HepG2 (cell line): Measurements from ENCODE around the gene MTUS2. TPM values are rescaled to one million over a fixed set of nuclear protein-coding genes. Genes with fewer than 3 reads are reported as not detected.

ENCODE experiments used
- ATAC-seq: fragments of 200-7000 bp; cut with Tn5 transposase; 3 replicates; pipeline ENCODE4 v1.9.1; 2020; ENCODE audit warnings: mild to moderate bottlenecking, moderate library complexity
- BruUV-seq: library from RNA; stranded (reverse); fragments of 400-500 nt; replicated peaks from 2 replicates; lab custom pipeline; 2021; lab: Mats Ljungman, UMichigan
- CTCF ChIA-PET: fragments of 300-600 bp; formaldehyde crosslinking; extraction: SDS; loops from one replicate; lab custom pipeline; 2021; ENCODE audit warnings: low total read pairs, inconsistent platforms, low intra/inter-chr PET ratio; lab: Yijun Ruan, JAX
- POLR2A ChIA-PET: fragments of 350-600 bp; sonication (Branson Sonifier 250); formaldehyde crosslinking; loops from one replicate; lab custom pipeline; 2020; ENCODE audit warnings: antibody characterized with exemption, inconsistent platforms; lab: Yijun Ruan, JAX
- DNase-seq: peaks from one replicate; pipeline ENCODE4 v3.0.0-alpha.2; 2015; ENCODE audit warnings: low spot score
- FAIRE-seq: peaks from 3 replicates; lab custom pipeline; 2011; peaks lifted over from hg19 to GRCh38; lab: Jason Lieb, UNC
- H2AFZ ChIP-seq: one replicate; pipeline ENCODE4 v1.6.1; 2011; ENCODE audit warnings: low read length, inconsistent platforms
- H3K27ac ChIP-seq: fragments of 300-600 bp; 3 replicates; pipeline ENCODE4 v1.8.0; 2011; ENCODE audit warnings: mixed run types, mild to moderate bottlenecking, mixed read lengths, low read length, inconsistent platforms; ENCODE audit not compliant: insufficient read depth; ENCODE audit errors: extremely low read length
- H3K27me3 ChIP-seq, 2 experiments: fragments of 200-600 bp in 1 of 2; 2 replicates in 1 of 2; 3 replicates in 1 of 2; pipeline versions ENCODE4 v1.6.0 to v1.8.0; 2011; ENCODE audit warnings: low read length in 2 of 2, mild to moderate bottlenecking in 2 of 2, moderate library complexity in 2 of 2, inconsistent platforms in 1 of 2; ENCODE audit not compliant: insufficient read depth in 2 of 2, control insufficient read depth in 1 of 2
- H3K36me3 ChIP-seq, 2 experiments: fragments of 200-600 bp in 1 of 2; replicated peaks in 1 of 2; 2 replicates in 1 of 2; 3 replicates in 1 of 2; pipeline versions ENCODE4 v1.5.1 to v1.8.0; 2011; ENCODE audit warnings: low read length in 2 of 2, inconsistent platforms in 1 of 2; ENCODE audit not compliant: insufficient read depth in 2 of 2, control insufficient read depth in 1 of 2
- H3K4me1 ChIP-seq: 2 replicates; pipeline ENCODE4 v1.5.1; 2012; ENCODE audit warnings: low read length, inconsistent platforms; ENCODE audit not compliant: insufficient read depth
- H3K4me2 ChIP-seq: 2 replicates; pipeline ENCODE4 v1.6.0; 2011; ENCODE audit warnings: low read depth, low read length, inconsistent platforms
- H3K4me3 ChIP-seq, 3 experiments: fragments of 200-600 bp in 1 of 3; sonication (generic), shearing (Covaris generic) in 1 of 3; replicated peaks in 1 of 3; 2 replicates each; pipeline ENCODE4 v1.5.1; 2011 to 2016; ENCODE audit warnings: low read length in 3 of 3, inconsistent platforms in 2 of 3, low read depth in 2 of 3, mild to moderate bottlenecking in 2 of 3, control low read depth in 1 of 3, mixed read lengths in 1 of 3; ENCODE audit not compliant: insufficient read depth in 1 of 3
- H3K79me2 ChIP-seq: one replicate; pipeline ENCODE4 v1.6.1; 2011; ENCODE audit warnings: low read length, inconsistent platforms; ENCODE audit not compliant: insufficient read depth
- H3K9ac ChIP-seq: 2 replicates; pipeline ENCODE4 v1.6.0; 2011; ENCODE audit warnings: mild to moderate bottlenecking, low read depth, low read length, inconsistent platforms; ENCODE audit not compliant: insufficient read depth
- H3K9me3 ChIP-seq: 2 replicates; pipeline ENCODE4 v1.5.1; 2012; ENCODE audit warnings: mild to moderate bottlenecking, low read length
- H4K20me1 ChIP-seq: 2 replicates; pipeline ENCODE4 v1.6.0; 2011; ENCODE audit warnings: inconsistent platforms, mild to moderate bottlenecking, low read length, moderate library complexity; ENCODE audit not compliant: insufficient read depth
- FOSL1 ChIP-seq: sonication (generic); formaldehyde crosslinking; IDR thresholded peaks from 2 replicates; pipeline ENCODE4 v1.9.0; 2021; ENCODE audit warnings: missing genetic modification reagents, borderline replicate concordance
- KLF9 ChIP-seq: IDR thresholded peaks from 2 replicates; pipeline ENCODE4 v1.6.1; 2016; ENCODE audit warnings: low read depth
- MAFG ChIP-seq: sonication (generic); formaldehyde crosslinking; IDR thresholded peaks from 2 replicates; pipeline ENCODE4 v1.5.1; 2020; ENCODE audit warnings: mild to moderate bottlenecking, missing genetic modification reagents
- MTF1 ChIP-seq: sonication (generic); formaldehyde crosslinking; IDR thresholded peaks from 2 replicates; pipeline ENCODE4 v1.5.0; 2020; ENCODE audit warnings: missing genetic modification reagents
- PTBP1 ChIP-seq: fragments of 200-400 bp; formaldehyde crosslinking; IDR thresholded peaks from 2 replicates; pipeline ENCODE4 v1.6.1; 2018; ENCODE audit warnings: low read length, low read depth; ENCODE audit not compliant: poor library complexity, severe bottlenecking
- SNAPC4 ChIP-seq: sonication (generic); formaldehyde crosslinking; IDR thresholded peaks from 2 replicates; pipeline ENCODE4 v1.4.0; 2020; ENCODE audit warnings: mild to moderate bottlenecking, missing genetic modification reagents
- TEAD2 ChIP-seq: sonication (generic); formaldehyde crosslinking; IDR thresholded peaks from 2 replicates; pipeline ENCODE4 v1.9.0; 2021; ENCODE audit warnings: missing genetic modification reagents
- TRIM24 ChIP-seq: sonication (generic); formaldehyde crosslinking; IDR thresholded peaks from 2 replicates; pipeline ENCODE4 v1.8.0; 2022; ENCODE audit warnings: mild to moderate bottlenecking, missing genetic modification reagents
- ZFYVE20 ChIP-seq: sonication (generic); formaldehyde crosslinking; IDR thresholded peaks from 2 replicates; pipeline ENCODE4 v1.8.0; 2023; ENCODE audit warnings: low read depth, mild to moderate bottlenecking, moderate library complexity, missing genetic modification reagents, borderline replicate concordance
- ZNF382 ChIP-seq: sonication (generic); formaldehyde crosslinking; IDR thresholded peaks from 2 replicates; pipeline ENCODE4 v1.5.0; 2020; ENCODE audit warnings: missing genetic modification reagents, mild to moderate bottlenecking, borderline replicate concordance
- ZNF564 ChIP-seq: sonication (generic); formaldehyde crosslinking; IDR thresholded peaks from 2 replicates; pipeline ENCODE4 v1.8.1; 2023; ENCODE audit warnings: mild to moderate bottlenecking, missing genetic modification reagents
- ZNF775 ChIP-seq: sonication (generic); formaldehyde crosslinking; IDR thresholded peaks from 2 replicates; pipeline ENCODE4 v1.4.0; 2020; ENCODE audit warnings: missing genetic modification reagents, mild to moderate bottlenecking, moderate library complexity, borderline replicate concordance
- ZSCAN12 ChIP-seq: sonication (generic); formaldehyde crosslinking; IDR thresholded peaks from 2 replicates; pipeline ENCODE4 v1.9.0; 2021; ENCODE audit warnings: mild to moderate bottlenecking, missing genetic modification reagents
- whole genome bisulfite sequencing: methylation state at CpG from one replicate; pipeline ENCODE4 v1.1.6; 2017; ENCODE audit warnings: low lambda C conversion rate; 5-methylcytosine and 5-hydroxymethylcytosine counted together
- in situ Hi-C: cut with HindIII; loops from 2 replicates; pipeline ENCODE4 v1.10.0; 2017; ENCODE audit warnings: low pct_unique_long_range_greater_than_20kb; ENCODE audit not compliant: extremely low pct_ligation_motif_present
- intact Hi-C: fragments of 100-400 bp; cut with micrococcal nuclease; formaldehyde crosslinking; loops from one replicate; pipeline ENCODE4 v1.10.0; 2022; ENCODE audit not compliant: unreplicated experiment
- polyA plus RNA-seq, 8 experiments: library from polyadenylated mRNA; depleted of rRNA in 3 of 8; stranded (reverse) in 7 of 8; unstranded in 1 of 8; fragments of >200 nt; fragmentation: Illumina TruSeq in 4 of 8; extraction: Trizol in 4 of 8; gene quantifications; 2 replicates each; pipeline versions ENCODE4 v1.2.1 to v1.2.3, GENCODE V29; 2011 to 2016; ENCODE audit warnings: low read depth in 4 of 8, missing spikeins in 1 of 8, mixed read lengths in 1 of 8; ENCODE audit not compliant: insufficient read depth in 1 of 8
- total RNA-seq, 5 experiments: library from RNA; depleted of rRNA; stranded (reverse); fragments of >200 nt; fragmentation: Illumina TruSeq; extraction: Trizol; gene quantifications; 2 replicates each; pipeline ENCODE4 v1.2.3, GENCODE V29; 2016; ENCODE audit warnings: low read depth in 1 of 5
- TF ChIP-seq, protein P1 (sequence below): sonication (generic); formaldehyde crosslinking; IDR thresholded peaks from 2 replicates; pipeline ENCODE4 v1.8.1; 2023; ENCODE audit warnings: missing genetic modification reagents, inconsistent platforms, borderline replicate concordance
- TF ChIP-seq, protein P2 (sequence below): sonication (generic); formaldehyde crosslinking; IDR thresholded peaks from 2 replicates; pipeline ENCODE4 v1.4.0; 2020; ENCODE audit warnings: missing genetic modification reagents
- TF ChIP-seq, protein P3 (sequence below): sonication (generic); formaldehyde crosslinking; IDR thresholded peaks from 2 replicates; pipeline ENCODE4 v1.5.0; 2020; ENCODE audit warnings: missing genetic modification reagents

Gene MTUS2
- total and polyA plus RNA-seq, 2 of the 13 experiments (the other 11 are each of a cell fraction or from before 2014, with no cell fraction given) = not detected

DNA sequence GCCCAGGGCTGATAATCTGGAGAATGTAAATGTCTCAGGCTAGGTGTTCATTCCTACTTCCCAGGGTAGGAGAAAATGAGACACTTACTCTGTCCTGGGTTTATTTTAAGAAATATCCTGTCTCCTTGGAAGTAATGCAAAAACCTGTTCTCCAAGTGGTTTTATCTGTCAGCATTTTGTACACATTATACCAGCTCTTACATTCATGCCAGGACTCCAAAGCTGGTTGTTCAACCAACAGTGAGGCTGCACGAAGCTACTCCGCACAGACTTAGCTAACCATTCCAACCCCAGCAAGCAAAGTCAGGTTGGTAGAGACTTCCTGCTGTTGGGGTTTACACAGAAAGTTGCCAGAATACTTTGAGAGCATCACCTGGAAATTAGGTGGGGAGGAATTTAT, 719.7 kb downstream of the MTUS2 start (continued):
- no peak for TF ChIP-seq SNAPC4 (CRISPR knock-in tag)
- TF ChIP-seq ZSCAN12 (CRISPR knock-in tag) = no peak
- no peak for TF ChIP-seq MTF1 (CRISPR knock-in tag)
- no peak for TF ChIP-seq MAFG (CRISPR knock-in tag)
- no peak for TF ChIP-seq ZNF775
- no peak for TF ChIP-seq PTBP1

DNA sequence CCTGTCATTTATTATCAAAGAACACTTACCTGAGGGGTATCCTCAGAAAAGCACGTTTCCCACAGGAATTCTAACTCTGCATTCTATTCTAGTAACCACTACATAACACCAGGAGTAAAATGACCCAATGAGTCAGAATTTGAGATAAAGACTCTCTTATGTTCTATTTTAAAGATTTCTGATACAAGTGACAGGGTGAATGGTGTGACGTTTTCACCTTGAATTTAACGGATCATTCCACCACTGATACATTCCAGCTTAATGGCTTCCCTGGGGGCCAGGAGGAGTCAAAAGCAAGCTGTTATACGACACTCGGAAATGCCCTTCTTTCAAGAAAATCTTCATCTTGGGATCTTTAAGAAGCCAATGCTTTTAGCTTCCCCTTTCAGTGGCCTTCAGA, 720.2 kb downstream of the MTUS2 start:
- FAIRE-seq (no peak), ATAC-seq (no peak), DNase-seq (no peak)
- no peak overlapping the region for H3K27ac ChIP-seq
- H4K20me1 ChIP-seq = peaks cover 37% of the 10 kb centered on the region; the same call in 1 of the 2 replicates
- no peak overlapping the region for H3K9ac ChIP-seq
- no peak overlapping the region for H3K4me3 ChIP-seq
- POLR2A ChIA-PET = no interaction called here
- CTCF ChIA-PET = no interaction called here
- no TSS peak for BruUV-seq
- H3K27me3 ChIP-seq = no peaks in the 10 kb centered on the region
- H3K9me3 ChIP-seq = no peaks in the 10 kb centered on the region
- H3K36me3 ChIP-seq = peaks cover 14 to 47% of the 10 kb centered on the region in 2 experiments; a peak in 4 of 5 replicates
- H3K79me2 ChIP-seq = peaks cover 30% of the 10 kb centered on the region
- 95% methylated on average over 5 of the region's 5 CpGs for WGBS
- in situ Hi-C loops = no loop called here
- intact Hi-C loops = no loop called here
- H2AFZ ChIP-seq = no peak overlapping the region
- peaks cover 17% of the 10 kb centered on the region for H3K4me1 ChIP-seq
- no peak overlapping the region for H3K4me2 ChIP-seq
- TF ChIP-seq FOSL1 (CRISPR knock-in tag) (no peak), ZNF564 (CRISPR knock-in tag) (no peak), ZFYVE20 (CRISPR knock-in tag) (no peak), KLF9 (CRISPR knock-in tag) (no peak), ZNF382 (CRISPR knock-in tag) (no peak), TRIM24 (CRISPR knock-in tag) (no peak), TEAD2 (CRISPR knock-in tag) (no peak)
- TF ChIP-seq, protein P1, sequence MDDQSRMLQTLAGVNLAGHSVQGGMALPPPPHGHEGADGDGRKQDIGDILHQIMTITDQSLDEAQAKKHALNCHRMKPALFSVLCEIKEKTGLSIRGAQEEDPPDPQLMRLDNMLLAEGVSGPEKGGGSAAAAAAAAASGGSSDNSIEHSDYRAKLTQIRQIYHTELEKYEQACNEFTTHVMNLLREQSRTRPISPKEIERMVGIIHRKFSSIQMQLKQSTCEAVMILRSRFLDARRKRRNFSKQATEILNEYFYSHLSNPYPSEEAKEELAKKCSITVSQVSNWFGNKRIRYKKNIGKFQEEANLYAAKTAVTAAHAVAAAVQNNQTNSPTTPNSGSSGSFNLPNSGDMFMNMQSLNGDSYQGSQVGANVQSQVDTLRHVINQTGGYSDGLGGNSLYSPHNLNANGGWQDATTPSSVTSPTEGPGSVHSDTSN (CRISPR knock-in tag) = no peak
- TF ChIP-seq, protein P2, sequence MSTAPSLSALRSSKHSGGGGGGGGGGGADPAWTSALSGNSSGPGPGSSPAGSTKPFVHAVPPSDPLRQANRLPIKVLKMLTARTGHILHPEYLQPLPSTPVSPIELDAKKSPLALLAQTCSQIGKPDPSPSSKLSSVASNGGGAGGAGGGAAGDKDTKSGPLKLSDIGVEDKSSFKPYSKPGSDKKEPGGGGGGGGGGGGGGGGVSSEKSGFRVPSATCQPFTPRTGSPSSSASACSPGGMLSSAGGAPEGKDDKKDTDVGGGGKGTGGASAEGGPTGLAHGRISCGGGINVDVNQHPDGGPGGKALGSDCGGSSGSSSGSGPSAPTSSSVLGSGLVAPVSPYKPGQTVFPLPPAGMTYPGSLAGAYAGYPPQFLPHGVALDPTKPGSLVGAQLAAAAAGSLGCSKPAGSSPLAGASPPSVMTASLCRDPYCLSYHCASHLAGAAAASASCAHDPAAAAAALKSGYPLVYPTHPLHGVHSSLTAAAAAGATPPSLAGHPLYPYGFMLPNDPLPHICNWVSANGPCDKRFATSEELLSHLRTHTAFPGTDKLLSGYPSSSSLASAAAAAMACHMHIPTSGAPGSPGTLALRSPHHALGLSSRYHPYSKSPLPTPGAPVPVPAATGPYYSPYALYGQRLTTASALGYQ (CRISPR knock-in tag) = no peak
- TF ChIP-seq, protein P3, sequence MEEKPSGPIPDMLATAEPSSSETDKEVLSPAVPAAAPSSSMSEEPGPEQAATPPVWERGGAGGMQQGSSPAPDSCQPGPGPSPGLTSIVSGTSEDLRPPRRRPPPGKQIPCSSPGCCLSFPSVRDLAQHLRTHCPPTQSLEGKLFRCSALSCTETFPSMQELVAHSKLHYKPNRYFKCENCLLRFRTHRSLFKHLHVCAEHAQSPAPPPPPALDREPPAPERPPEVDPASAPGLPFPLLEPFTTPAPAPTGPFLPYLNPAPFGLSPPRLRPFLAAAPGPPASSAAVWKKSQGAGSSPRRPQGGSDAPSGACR (CRISPR knock-in tag) = no peak
